Trophoblast cell (in vitro differentiated cells and primary cell): ENCODE results near the gene C5AR2.
A peak's percentile ranks its signal among the peaks of the same experiment; 100 is the strongest.

ENCODE experiments used
- DNase-seq, 2 donors: peaks; one replicate each; pipeline ENCODE4 v3.0.0-alpha.2; 2016
- H2AFZ ChIP-seq: 2 replicates; pipeline ENCODE4 v1.6.1; 2013; ENCODE audit warnings: low read length, moderate library complexity, mild to moderate bottlenecking; ENCODE audit not compliant: insufficient read depth, poor library complexity
- H2AK5ac ChIP-seq: 2 replicates; pipeline ENCODE4 v1.6.1; 2013; ENCODE audit warnings: mild to moderate bottlenecking, low read length
- H2BK120ac ChIP-seq: 2 replicates; pipeline ENCODE4 v1.6.1; 2013; ENCODE audit warnings: low read length, mild to moderate bottlenecking, moderate library complexity; ENCODE audit not compliant: insufficient read depth, poor library complexity
- H2BK12ac ChIP-seq: 2 replicates; pipeline ENCODE4 v1.6.1; 2013; ENCODE audit warnings: mild to moderate bottlenecking, low read length, moderate library complexity
- H2BK5ac ChIP-seq: 2 replicates; pipeline ENCODE4 v1.6.1; 2013; ENCODE audit warnings: low read length, low read depth, moderate library complexity, mild to moderate bottlenecking; ENCODE audit not compliant: poor library complexity
- H3K14ac ChIP-seq: 2 replicates; pipeline ENCODE4 v1.6.1; 2013; ENCODE audit warnings: mild to moderate bottlenecking, low read length
- H3K18ac ChIP-seq: 2 replicates; pipeline ENCODE4 v1.6.1; 2013; ENCODE audit warnings: mild to moderate bottlenecking, low read length
- H3K23ac ChIP-seq: 2 replicates; pipeline ENCODE4 v1.6.1; 2013; ENCODE audit warnings: low read length
- H3K27ac ChIP-seq: 2 replicates; pipeline ENCODE4 v1.5.1; 2013; ENCODE audit warnings: low read depth, mild to moderate bottlenecking, inconsistent platforms, low read length, moderate library complexity
- H3K27me3 ChIP-seq: 2 replicates; pipeline ENCODE4 v1.6.1; 2013; ENCODE audit warnings: inconsistent platforms, mild to moderate bottlenecking, low read length, moderate library complexity; ENCODE audit not compliant: insufficient read depth
- H3K36me3 ChIP-seq, 2 experiments: 1 replicate in 1 of 2; 2 replicates in 1 of 2; pipeline ENCODE4 v1.6.1; 2013; ENCODE audit warnings: low read length in 2 of 2, mild to moderate bottlenecking in 2 of 2, moderate library complexity in 1 of 2; ENCODE audit not compliant: insufficient read depth in 2 of 2, control insufficient read depth in 1 of 2
- H3K4ac ChIP-seq: 2 replicates; pipeline ENCODE4 v1.6.1; 2013; ENCODE audit warnings: low read depth, mild to moderate bottlenecking, low read length, moderate library complexity
- H3K4me1 ChIP-seq, 2 experiments: 1 replicate in 1 of 2; 2 replicates in 1 of 2; pipeline ENCODE4 v1.6.1; 2013; ENCODE audit warnings: low read length in 2 of 2, mild to moderate bottlenecking in 2 of 2, moderate library complexity in 1 of 2; ENCODE audit not compliant: insufficient read depth in 2 of 2, control insufficient read depth in 1 of 2
- H3K4me2 ChIP-seq: 2 replicates; pipeline ENCODE4 v1.6.1; 2013; ENCODE audit warnings: inconsistent platforms, mild to moderate bottlenecking, low read length, moderate library complexity
- H3K4me3 ChIP-seq: 2 replicates; pipeline ENCODE4 v1.5.1; 2013; ENCODE audit warnings: mild to moderate bottlenecking, low read depth, low read length, inconsistent platforms
- H3K79me1 ChIP-seq: one replicate; pipeline ENCODE4 v1.6.1; 2013; ENCODE audit warnings: low read length
- H3K79me2 ChIP-seq: 2 replicates; pipeline ENCODE4 v1.6.1; 2013; ENCODE audit warnings: low read length, mild to moderate bottlenecking; ENCODE audit not compliant: control insufficient read depth, insufficient read depth, poor library complexity
- H3K9ac ChIP-seq: 2 replicates; pipeline ENCODE4 v1.6.1; 2013; ENCODE audit warnings: mild to moderate bottlenecking, low read length
- H3K9me3 ChIP-seq: 2 replicates; pipeline ENCODE4 v1.6.1; 2013; ENCODE audit warnings: low read depth, mild to moderate bottlenecking, control low read depth, inconsistent platforms, low read length; ENCODE audit not compliant: insufficient read depth
- H4K12ac ChIP-seq: 2 replicates; pipeline ENCODE4 v1.6.1; 2013; ENCODE audit warnings: low read depth, mild to moderate bottlenecking, low read length, moderate library complexity
- H4K8ac ChIP-seq: 2 replicates; pipeline ENCODE4 v1.6.1; 2013; ENCODE audit warnings: low read depth, mild to moderate bottlenecking, low read length, moderate library complexity
- H4K91ac ChIP-seq: one replicate; pipeline ENCODE4 v1.6.1; 2013; ENCODE audit warnings: low read depth, mild to moderate bottlenecking, low read length, moderate library complexity
- WGBS: extraction: QIAGEN DNeasy Blood & Tissue Kit; methylation state at CpG from one replicate; pipeline ENCODE4 v1.1.7; 2013; ENCODE audit warnings: missing lambda C conversion rate; ENCODE audit not compliant: insufficient read length, insufficient coverage; ENCODE audit errors: extremely low coverage; 5-methylcytosine and 5-hydroxymethylcytosine counted together

The C5AR2 gene

GRCh38 chr19:47310819-47311218 lies 21.2 kb upstream of the C5AR2 start:
- Histone ChIP-seq H3K9ac (no peak overlapping the region), H3K9me3 (no peaks in the 10 kb centered on the region), H3K18ac (no peak overlapping the region), H3K14ac (no peak overlapping the region), H4K8ac (no peak overlapping the region), H2BK12ac (no peak overlapping the region), H3K79me2 (no peaks in the 10 kb centered on the region), H3K27ac (no peak overlapping the region), H3K23ac (no peak overlapping the region), H2AK5ac (no peak overlapping the region), H2BK120ac (no peak overlapping the region), H2BK5ac (no peak overlapping the region), H3K4me1 (no peaks in the 10 kb centered on the region), H3K4ac (no peak overlapping the region), H3K4me3 (no peak overlapping the region), H4K91ac (no peak overlapping the region), H4K12ac (no peak overlapping the region), H3K4me2 (no peak overlapping the region), H2AFZ (no peak overlapping the region), H3K36me3 (no peaks in the 10 kb centered on the region), H3K27me3 (no peaks in the 10 kb centered on the region), H3K79me1 (no peaks in the 10 kb centered on the region)
- peak; percentile 96 to 99 for DNase-seq
- no CpG with 5 or more reads among the region's 5 CpGs for WGBS

- no CpG with 5 or more reads among the region's 5 CpGs for WGBS
- Histone ChIP-seq H3K27me3 (no peaks in the 10 kb centered on the region), H3K9ac (no peak overlapping the region), H2BK120ac (no peak overlapping the region), H2BK12ac (no peak overlapping the region), H4K12ac (no peak overlapping the region), H3K4me1 (no peaks in the 10 kb centered on the region), H3K36me3 (no peaks in the 10 kb centered on the region), H3K18ac (no peak overlapping the region), H2AFZ (no peak overlapping the region), H3K4me2 (no peak overlapping the region), H3K79me1 (no peaks in the 10 kb centered on the region), H3K14ac (no peak overlapping the region), H3K79me2 (no peaks in the 10 kb centered on the region), H3K4ac (no peak overlapping the region), H3K9me3 (no peaks in the 10 kb centered on the region), H2AK5ac (no peak overlapping the region), H4K8ac (no peak overlapping the region), H3K23ac (no peak overlapping the region), H4K91ac (no peak overlapping the region), H2BK5ac (no peak overlapping the region), H3K27ac (no peak overlapping the region), H3K4me3 (no peak overlapping the region)
- no peak for DNase-seq
Observed at GRCh38 chr19:47312366-47313006, 19.5 kb upstream of the C5AR2 start.

- WGBS = no CpG with 5 or more reads among the region's 10 CpGs
- Histone ChIP-seq H4K12ac (no peak overlapping the region), H2AK5ac (no peak overlapping the region)
Observed at GRCh38 chr19:47313754-47314295, 18.1 kb upstream of the C5AR2 start.

GRCh38 chr19:47315125-47315821 lies 16.7 kb upstream of the C5AR2 start:
- H3K4ac ChIP-seq = no peak overlapping the region
- H3K23ac ChIP-seq = no peak overlapping the region
- H3K36me3 ChIP-seq = no peaks in the 10 kb centered on the region
- no peak overlapping the region for H3K18ac ChIP-seq
- WGBS = no CpG with 5 or more reads among the region's 12 CpGs
- H4K12ac ChIP-seq = no peak overlapping the region
- H3K79me2 ChIP-seq = no peaks in the 10 kb centered on the region
- no peaks in the 10 kb centered on the region for H3K27me3 ChIP-seq
- DNase-seq = peak; percentile 98 to 99
- H3K4me2 ChIP-seq = no peak overlapping the region
- H4K91ac ChIP-seq = no peak overlapping the region
- H3K79me1 ChIP-seq = no peaks in the 10 kb centered on the region
- H3K14ac ChIP-seq = no peak overlapping the region
- no peak overlapping the region for H2BK5ac ChIP-seq
- no peak overlapping the region for H2AFZ ChIP-seq
- peaks cover 2% of the 10 kb centered on the region for H3K9me3 ChIP-seq
- no peak overlapping the region for H2BK120ac ChIP-seq
- H3K27ac ChIP-seq = no peak overlapping the region
- H4K8ac ChIP-seq = no peak overlapping the region
- H2AK5ac ChIP-seq = no peak overlapping the region
- H3K4me3 ChIP-seq = no peak overlapping the region
- H3K4me1 ChIP-seq = no peaks in the 10 kb centered on the region
- H3K9ac ChIP-seq = no peak overlapping the region
- no peak overlapping the region for H2BK12ac ChIP-seq

More at GRCh38 chr19:47313754-47314295, 18.1 kb upstream of the C5AR2 start:
- Histone ChIP-seq H2AFZ (no peak overlapping the region), H4K91ac (no peak overlapping the region), H3K23ac (no peak overlapping the region), H3K27me3 (no peaks in the 10 kb centered on the region), H3K14ac (no peak overlapping the region), H3K9me3 (no peaks in the 10 kb centered on the region), H2BK12ac (no peak overlapping the region), H4K8ac (no peak overlapping the region), H3K9ac (no peak overlapping the region), H3K4me3 (no peak overlapping the region), H2BK5ac (no peak overlapping the region), H3K27ac (no peak overlapping the region), H3K4ac (no peak overlapping the region), H3K36me3 (no peaks in the 10 kb centered on the region), H3K79me2 (no peaks in the 10 kb centered on the region), H3K4me2 (no peak overlapping the region), H3K18ac (no peak overlapping the region), H3K79me1 (no peaks in the 10 kb centered on the region), H3K4me1 (no peaks in the 10 kb centered on the region), H2BK120ac (no peak overlapping the region)
- DNase-seq = no peak
